ENCODE measurements around the gene SEMA5A.

DNA sequence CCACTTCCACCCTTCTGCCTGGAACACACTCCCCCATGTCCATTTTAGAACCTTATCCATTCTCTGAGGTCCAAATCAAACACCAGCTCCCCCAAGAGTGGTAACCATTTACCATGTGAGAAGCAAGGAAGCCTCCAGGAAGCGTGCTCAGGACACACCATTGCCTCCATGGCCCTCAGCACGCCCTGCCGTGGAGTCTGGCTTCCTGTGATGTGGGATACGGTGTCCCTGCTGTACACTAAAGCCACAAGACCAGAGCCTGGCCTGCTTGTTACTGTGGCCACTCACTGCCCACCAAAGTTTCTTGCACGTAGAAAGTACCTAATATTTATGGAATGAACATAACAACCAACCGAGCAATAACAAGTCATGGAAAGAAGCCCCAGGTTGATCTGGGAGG lies 151.7 kb downstream of the SEMA5A start:
- TF ChIP-seq REST (IDR thresholded peaks at IDR 0.05; ENCODE audit: insufficient read depth in 1 of 2, low read depth in 2 of 2, low read length in 2 of 2) (no peak), POLR2AphosphoS5 (IDR thresholded peaks at IDR 0.05; ENCODE audit: low read depth, low read length) (no peak), TAF1 (IDR thresholded peaks at IDR 0.05; ENCODE audit: borderline replicate concordance, insufficient read depth, low read length) (no peak)
